ENCODE data around the gene COPS6. TPM values are rescaled to one million over a fixed set of nuclear protein-coding genes. Genes with fewer than 3 reads are reported as not detected.

COPS6 gene
- total RNA-seq, 1 experiment from 2014 or later = 51.8 TPM

GRCh38 chr7:100141555-100141949 lies 52.8 kb downstream of the COPS6 start:
- DNase-seq = no peak
- no peaks in the 10 kb centered on the region for H3K27me3 ChIP-seq (ENCODE audit: control insufficient read depth, insufficient read depth, low read length)
- H3K36me3 ChIP-seq (replicated peaks; ENCODE audit: control insufficient read depth, insufficient read depth, low read length) = no peaks in the 10 kb centered on the region
- H3K4me3 ChIP-seq (ENCODE audit: insufficient read depth, low read depth, low read length) = no peak overlapping the region

Other genes with a start within 250 kb of the COPS6 start
- not detected in 2 replicates for gene OR2AE1, start 211.9 kb upstream of the COPS6 start, total RNA-seq (2014; rRNA removed; shearing (Covaris generic))
- 0.28 TPM in 1 of 2 replicates, not detected in the other for gene TRIM4, start 169.4 kb upstream of the COPS6 start, total RNA-seq (2014; rRNA removed; shearing (Covaris generic))
- gene GJC3, start 159.3 kb upstream of the COPS6 start, total RNA-seq (2014; rRNA removed; shearing (Covaris generic)) = 0.10 and 0.37 TPM in 2 replicates
- gene AZGP1, start 112.9 kb upstream of the COPS6 start, total RNA-seq (2014; rRNA removed; shearing (Covaris generic)) = not detected in 2 replicates
- 9.0 and 17.0 TPM in 2 replicates for gene ZKSCAN1, start 73.4 kb upstream of the COPS6 start, total RNA-seq (2014; rRNA removed; shearing (Covaris generic))
- gene ZSCAN21, start 39.2 kb upstream of the COPS6 start, total RNA-seq (2014; rRNA removed; shearing (Covaris generic)) = 27.2 and 32.9 TPM in 2 replicates
- 40.8 and 51.0 TPM in 2 replicates for gene ZNF3, start 7.2 kb upstream of the COPS6 start, total RNA-seq (2014; rRNA removed; shearing (Covaris generic))
- gene MCM7, start 12.4 kb downstream of the COPS6 start, total RNA-seq (2014; rRNA removed; shearing (Covaris generic)) = 363 and 383 TPM in 2 replicates
- gene AP4M1, start 12.7 kb downstream of the COPS6 start, total RNA-seq (2014; rRNA removed; shearing (Covaris generic)) = 15.1 and 23.3 TPM in 2 replicates
- 104 and 106 TPM in 2 replicates for gene TAF6, start 30.4 kb downstream of the COPS6 start, total RNA-seq (2014; rRNA removed; shearing (Covaris generic))
- 12.2 and 17.1 TPM in 2 replicates for gene CNPY4, start 30.7 kb downstream of the COPS6 start, total RNA-seq (2014; rRNA removed; shearing (Covaris generic))
- 1.1 and 3.5 TPM in 2 replicates for gene MBLAC1, start 38.0 kb downstream of the COPS6 start, total RNA-seq (2014; rRNA removed; shearing (Covaris generic))
- gene LAMTOR4, start 59.9 kb downstream of the COPS6 start, total RNA-seq (2014; rRNA removed; shearing (Covaris generic)) = 143 and 165 TPM in 2 replicates
- gene TRAPPC14, start 69.8 kb downstream of the COPS6 start, total RNA-seq (2014; rRNA removed; shearing (Covaris generic)) = 13.6 and 14.8 TPM in 2 replicates
- gene GAL3ST4, start 79.6 kb downstream of the COPS6 start, total RNA-seq (2014; rRNA removed; shearing (Covaris generic)) = 0.73 and 3.1 TPM in 2 replicates
- 39.1 and 65.8 TPM in 2 replicates for gene GPC2, start 88.4 kb downstream of the COPS6 start, total RNA-seq (2014; rRNA removed; shearing (Covaris generic))
- gene STAG3, start 88.9 kb downstream of the COPS6 start, total RNA-seq (2014; rRNA removed; shearing (Covaris generic)) = 2.4 and 10.3 TPM in 2 replicates
- 0.11 TPM in 1 of 2 replicates, not detected in the other for gene PVRIG, start 131.0 kb downstream of the COPS6 start, total RNA-seq (2014; rRNA removed; shearing (Covaris generic))
- gene SPDYE3, start 218.7 kb downstream of the COPS6 start, total RNA-seq (2014; rRNA removed; shearing (Covaris generic)) = not detected in 2 replicates